IMR-90 (cell line): ENCODE results near the gene BMERB1. TPM values are rescaled to one million over a fixed set of nuclear protein-coding genes. Genes with fewer than 3 reads are reported as not detected.

Experiments
- ATAC-seq: fragments of 200-7000 bp; cut with Tn5 transposase; 2 replicates; pipeline ENCODE4 v1.9.1; 2020; ENCODE audit warnings: low read depth, mild to moderate bottlenecking, moderate library complexity
- BruUV-seq: library from RNA; stranded (reverse); fragments of 400-500 nt; replicated peaks from 2 replicates; lab custom pipeline; 2021; lab: Mats Ljungman, UMichigan
- CTCF ChIA-PET: fragments of 300-600 bp; formaldehyde crosslinking; extraction: SDS; loops from one replicate; lab custom pipeline; 2021; ENCODE audit warnings: antibody characterized with exemption; lab: Yijun Ruan, JAX
- POLR2A ChIA-PET: fragments of 300-600 bp; sonication (Branson Sonifier 250); formaldehyde crosslinking; loops from one replicate; lab custom pipeline; 2022; ENCODE audit warnings: antibody characterized with exemption; ENCODE audit not compliant: unreplicated experiment; lab: Charles Lee
- DNase-seq: peaks from one replicate; pipeline ENCODE4 v3.0.0; 2013
- H2AFZ ChIP-seq: replicated peaks from 2 replicates; pipeline ENCODE3; 2013; ENCODE audit warnings: low read length, mild to moderate bottlenecking; ENCODE audit not compliant: poor library complexity
- H2AK5ac ChIP-seq: 2 replicates; pipeline ENCODE4 v1.6.1; 2013; ENCODE audit warnings: low read depth, low read length, inconsistent platforms
- H2AK9ac ChIP-seq: replicated peaks from 2 replicates; pipeline ENCODE3; 2013; ENCODE audit warnings: mild to moderate bottlenecking, low read depth, low read length, moderate library complexity; ENCODE audit not compliant: poor library complexity
- H2BK120ac ChIP-seq: 2 replicates; pipeline ENCODE4 v1.6.1; 2013; ENCODE audit warnings: low read depth, low read length, inconsistent platforms
- H2BK15ac ChIP-seq: 3 replicates; pipeline ENCODE4 v1.6.1; 2013; ENCODE audit warnings: low read depth, low read length, inconsistent platforms
- H2BK20ac ChIP-seq: 2 replicates; pipeline ENCODE4 v1.6.1; 2013; ENCODE audit warnings: low read depth, mild to moderate bottlenecking, inconsistent platforms, low read length, moderate library complexity
- H2BK5ac ChIP-seq: 2 replicates; pipeline ENCODE4 v1.6.1; 2013; ENCODE audit warnings: mild to moderate bottlenecking, low read depth, low read length, inconsistent platforms; ENCODE audit not compliant: poor library complexity, severe bottlenecking
- H3K14ac ChIP-seq: replicated peaks from 2 replicates; pipeline ENCODE4 v1.6.1; 2013; ENCODE audit warnings: low read depth, low read length, inconsistent platforms
- H3K18ac ChIP-seq: 2 replicates; pipeline ENCODE4 v1.6.1; 2013; ENCODE audit warnings: low read depth, low read length, control low read depth
- H3K23ac ChIP-seq: 2 replicates; pipeline ENCODE4 v1.6.1; 2013; ENCODE audit warnings: low read depth, low read length, inconsistent platforms
- H3K27ac ChIP-seq: 2 replicates; pipeline ENCODE4 v1.5.1; 2013; ENCODE audit warnings: mild to moderate bottlenecking, control low read depth, low read length; ENCODE audit not compliant: insufficient read depth
- H3K27me3 ChIP-seq: 2 replicates; pipeline ENCODE4 v1.6.1; 2013; ENCODE audit warnings: low read length; ENCODE audit not compliant: control insufficient read depth, insufficient read depth
- H3K36me3 ChIP-seq: 2 replicates; pipeline ENCODE4 v1.6.1; 2013; ENCODE audit warnings: low read length, mixed read lengths; ENCODE audit not compliant: control insufficient read depth, insufficient read depth
- H3K4ac ChIP-seq: 2 replicates; pipeline ENCODE4 v1.6.1; 2013; ENCODE audit warnings: low read depth, low read length, inconsistent platforms
- H3K4me1 ChIP-seq: 2 replicates; pipeline ENCODE4 v1.6.1; 2013; ENCODE audit warnings: low read length, mixed read lengths; ENCODE audit not compliant: control insufficient read depth, insufficient read depth
- H3K4me2 ChIP-seq: 2 replicates; pipeline ENCODE4 v1.6.1; 2013; ENCODE audit warnings: low read depth, mild to moderate bottlenecking, control low read depth, low read length, moderate library complexity
- H3K4me3 ChIP-seq: 2 replicates; pipeline ENCODE4 v1.5.1; 2013; ENCODE audit warnings: low read depth, mild to moderate bottlenecking, control low read depth, low read length, moderate library complexity; ENCODE audit not compliant: insufficient read depth
- H3K56ac ChIP-seq: 2 replicates; pipeline ENCODE4 v1.6.1; 2013; ENCODE audit warnings: low read length, inconsistent platforms; ENCODE audit not compliant: insufficient read depth; ENCODE audit errors: extremely low read depth
- H3K79me1 ChIP-seq, 2 experiments: 2 replicates each; pipeline ENCODE4 v1.6.1; 2013; ENCODE audit warnings: low read length in 2 of 2, inconsistent platforms in 1 of 2, low read depth in 1 of 2
- H3K9ac ChIP-seq: 2 replicates; pipeline ENCODE4 v1.6.1; 2013; ENCODE audit warnings: low read depth, low read length, control low read depth
- H3K9me1 ChIP-seq: 2 replicates; pipeline ENCODE4 v1.6.1; 2013; ENCODE audit warnings: low read length, inconsistent platforms; ENCODE audit not compliant: insufficient read depth
- H3K9me3 ChIP-seq: 2 replicates; pipeline ENCODE4 v1.6.1; 2013; ENCODE audit warnings: low read length; ENCODE audit not compliant: control insufficient read depth, insufficient read depth
- H4K20me1 ChIP-seq: 2 replicates; pipeline ENCODE4 v1.6.1; 2013; ENCODE audit warnings: low read length, inconsistent platforms; ENCODE audit not compliant: insufficient read depth
- H4K5ac ChIP-seq: 2 replicates; pipeline ENCODE4 v1.6.1; 2013; ENCODE audit warnings: mild to moderate bottlenecking, low read depth, low read length, control low read depth
- H4K8ac ChIP-seq, 2 experiments: 2 replicates each; pipeline ENCODE4 v1.6.1; 2013; ENCODE audit warnings: low read depth in 2 of 2, low read length in 2 of 2, control low read depth in 1 of 2, inconsistent platforms in 1 of 2
- H4K91ac ChIP-seq: 2 replicates; pipeline ENCODE4 v1.6.1; 2013; ENCODE audit warnings: low read depth, low read length, inconsistent platforms; ENCODE audit not compliant: insufficient read depth
- BHLHE40 ChIP-seq: fragments of 150-350 bp; IDR thresholded peaks from 2 replicates; pipeline ENCODE4 v1.6.1; 2016; ENCODE audit warnings: mild to moderate bottlenecking, low read depth, low read length
- CTCF ChIP-seq: conservative IDR thresholded peaks from 2 replicates; pipeline ENCODE4 v1.5.1; 2012; ENCODE audit warnings: mild to moderate bottlenecking, low read depth, low read length, improper control_type of control experiment
- FOS ChIP-seq: fragments of 150-350 bp; IDR thresholded peaks from 2 replicates; pipeline ENCODE4 v1.6.1; 2016; ENCODE audit warnings: low read depth, low read length
- NFE2L2 ChIP-seq: fragments of 150-350 bp; IDR thresholded peaks from 2 replicates; pipeline ENCODE4 v1.6.1; 2016; ENCODE audit warnings: low read depth, mild to moderate bottlenecking, low read length
- RAD21 ChIP-seq: IDR thresholded peaks from 2 replicates; pipeline ENCODE4 v1.6.1; 2012; ENCODE audit warnings: low read length, improper control_type of control experiment
- WGBS, 2 experiments: methylation state at CpG; one replicate each; pipeline versions ENCODE4 v1.1.5 to v1.1.7; 2013; ENCODE audit warnings: missing lambda C conversion rate in 2 of 2; ENCODE audit not compliant: insufficient read length in 1 of 2; ENCODE audit errors: extremely low coverage in 2 of 2; 5-methylcytosine and 5-hydroxymethylcytosine counted together
- dilution Hi-C: fragments of 300-500 bp; cut with HindIII; formaldehyde crosslinking; loops from one replicate; pipeline ENCODE4 v1.14.3; 2018; ENCODE audit warnings: low sequenced_read_pairs; ENCODE audit not compliant: unreplicated experiment
- in situ Hi-C: fragments of 300-500 bp; cut with MboI; formaldehyde crosslinking; loops from 3 replicates; pipeline ENCODE4 v1.14.3; 2019; ENCODE audit warnings: low sequenced_read_pairs, inconsistent platforms, mixed read lengths
- intact Hi-C: fragments of 100-400 bp; cut with micrococcal nuclease; formaldehyde crosslinking; loops from 2 replicates; pipeline ENCODE4 v1.10.0; 2022
- polyA plus RNA-seq, 3 experiments: library from polyadenylated mRNA; depleted of rRNA; stranded (reverse); fragments of >200 nt; gene quantifications; 2 replicates each; pipeline ENCODE4 v1.2.3, GENCODE V29; 2012; ENCODE audit warnings: low replicate concordance in 1 of 3
- total RNA-seq: library from RNA; depleted of rRNA; stranded (reverse); fragments of >200 nt; gene quantifications from 2 replicates; pipeline ENCODE4 v1.2.3, GENCODE V29; 2012

BMERB1 gene
- total and polyA plus RNA-seq, 2 of the 4 experiments (the other 2 are of a cell fraction) = 22.6 to 32.9 TPM

- Histone ChIP-seq H3K36me3 (no peaks in the 10 kb centered on the region), H3K23ac (peak overlapping the region; percentile 73; the same call in 1 of the 2 replicates), H3K56ac (peak overlapping the region; percentile 64; the same call in 1 of the 2 replicates), H2BK15ac (peak overlapping the region; percentile 1; the same call in 1 of the 3 replicates), H4K91ac (peak overlapping the region; percentile 57; the same call in 1 of the 2 replicates), H3K9ac (no peak overlapping the region; the same call in 1 of the 2 replicates), H3K14ac (peak overlapping the region; percentile 43; the same call in 1 of the 2 replicates), H2BK5ac (peak overlapping the region; percentile 85), H2AK9ac (no peak overlapping the region), H2AFZ (no peak overlapping the region), H3K27ac (peak overlapping the region; percentile 6), H3K18ac (peak overlapping the region; percentile 72), H2BK20ac (peak overlapping the region; percentile 66; the same call in 1 of the 2 replicates), H3K4me1 (peaks cover 19% of the 10 kb centered on the region), H3K4me3 (no peak overlapping the region), H3K27me3 (no peaks in the 10 kb centered on the region), H2AK5ac (peak overlapping the region; percentile 16; the same call in 1 of the 2 replicates), H3K4ac (peak overlapping the region; percentile 71; the same call in 1 of the 2 replicates), H3K79me1 (peaks cover 22 to 69% of the 10 kb centered on the region in 2 experiments), H3K9me1 (0 out of 2 replicates have a peak, but pooled peaks cover 2% of the 10 kb centered on the region), H3K9me3 (no peaks in the 10 kb centered on the region), H2BK120ac (peak overlapping the region; percentile 75), H4K20me1 (peaks cover 39% of the 10 kb centered on the region), H4K8ac (peak overlapping the region in 1 of 2 experiments; percentile 65; a peak in 2 of 4 replicates), H3K4me2 (peak overlapping the region; percentile 57), H4K5ac (peak overlapping the region; percentile 61)
- WGBS, 2 experiments = no CpG with 5 or more reads among the region's 3 CpGs
- intact Hi-C loops (no loop called here), in situ Hi-C loops (loop anchor here (5.0 kb wide), 1 partner anchor 36 kb away; no protein-coding TSS in a partner anchor), dilution Hi-C loops (no loop called here)
- CTCF ChIA-PET = interaction anchor here (0.6 kb wide), 1 partner anchor 32 kb away, joined by 3 read pairs; no protein-coding TSS in a partner anchor
- no TSS peak for BruUV-seq
- TF ChIP-seq BHLHE40 (0 out of 2 replicates have a peak, but pooled peaks have one; percentile 14), NFE2L2 (no peak), RAD21 (no peak), CTCF (no peak), FOS (peak; percentile 88)
- POLR2A ChIA-PET = interaction anchor here (0.6 kb wide), 1 partner anchor 106 kb away, joined by 7 read pairs; no protein-coding TSS in a partner anchor
- peak; percentile 79 for DNase-seq
- ATAC-seq = peak; percentile 65
Observed at GRCh38 chr16:15440852-15441251, 6.5 kb downstream of the BMERB1 start.
